ENCODE data around the gene TMEM218. TPM values are rescaled to one million over a fixed set of nuclear protein-coding genes. Genes with fewer than 3 reads are reported as not detected.

Gene TMEM218
- total and polyA plus RNA-seq, 10 of the 15 experiments (the other 5 are each of a cell fraction or from before 2014, with no cell fraction given), result 11.2 to 50.3 (median 28.8) TPM

DNA sequence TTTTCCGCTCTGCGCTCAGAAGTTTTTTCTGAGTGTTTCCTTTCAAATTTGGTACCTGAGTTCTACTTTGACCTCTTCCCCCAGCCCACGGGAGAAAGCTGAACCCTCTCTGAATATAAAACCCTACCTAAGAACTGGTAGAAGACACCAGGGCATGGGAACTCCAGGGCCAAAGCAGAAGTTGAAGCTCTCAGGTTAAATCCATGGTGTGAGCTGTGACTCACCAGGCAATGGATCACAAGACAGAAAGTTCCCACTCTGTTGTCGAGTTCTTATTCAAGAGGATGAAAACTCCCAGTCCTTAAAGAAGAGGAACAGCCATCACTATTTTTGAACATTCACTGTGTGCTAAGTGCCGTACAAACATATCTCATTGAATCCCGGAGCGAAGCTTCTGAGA is 8.9 kb downstream of the TMEM218 start (continued):
- TF ChIP-seq TAF1 (IDR thresholded peaks at IDR 0.05; ENCODE audit: borderline replicate concordance, low read depth, low read length), result no peak
- TF ChIP-seq KLF5 (IDR thresholded peaks at IDR 0.05; ENCODE audit: partially characterized antibody), result no peak
- TF ChIP-seq NR2C1 (IDR thresholded peaks at IDR 0.05), result no peak
- TF ChIP-seq POU2F2 (IDR thresholded peaks at IDR 0.05; ENCODE audit: borderline replicate concordance, low read depth, low read length), result no peak
- TF ChIP-seq, protein P1, sequence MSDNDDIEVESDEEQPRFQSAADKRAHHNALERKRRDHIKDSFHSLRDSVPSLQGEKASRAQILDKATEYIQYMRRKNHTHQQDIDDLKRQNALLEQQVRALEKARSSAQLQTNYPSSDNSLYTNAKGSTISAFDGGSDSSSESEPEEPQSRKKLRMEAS (IDR thresholded peaks at IDR 0.05; ENCODE audit: low read depth, low read length), result no peak
- TF ChIP-seq MYC (IDR thresholded peaks at IDR 0.05; ENCODE audit: insufficient read depth, insufficient read length, insufficient replicate concordance, low read length, severe bottlenecking), result no peak

DNA sequence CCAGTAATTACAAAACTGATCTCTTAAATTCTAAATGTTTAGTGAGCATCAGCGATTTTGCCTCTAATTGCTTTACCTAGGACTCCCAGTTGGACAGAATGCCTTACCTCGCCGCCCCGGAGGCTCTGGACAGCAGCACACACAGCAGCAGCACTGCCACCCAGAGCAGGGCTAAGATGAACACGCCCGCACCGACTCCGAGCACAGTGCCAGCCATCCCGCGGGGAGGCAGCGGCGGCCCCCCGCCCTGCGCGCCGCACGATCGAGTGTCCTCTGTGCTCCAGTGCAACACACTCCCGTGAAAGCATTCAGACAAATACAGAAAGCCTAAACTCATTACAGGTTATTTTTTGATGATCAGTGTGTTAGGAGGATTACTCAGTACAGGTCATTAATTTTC is 9.4 kb downstream of the TMEM218 start:
- in situ Hi-C loops (cut with MboI), result no loop called here
- intact Hi-C loops (cut with micrococcal nuclease; ENCODE audit: unreplicated experiment), result no loop called here
- SMC1A ChIA-PET (ENCODE audit: uncharacterized antibody, unreplicated experiment), result interaction anchor here (0.9 kb wide), 1 partner anchor 22 kb away, joined by 3 read pairs; no protein-coding TSS in a partner anchor
- Histone ChIP-seq H3K9me3 (replicated peaks; ENCODE audit: control insufficient read depth, insufficient read depth, low read length) (no peaks in the 10 kb centered on the region; the same call in 2 of the 3 replicates), H3K79me2 (ENCODE audit: control insufficient read depth, insufficient read depth, low read length) (no peaks in the 10 kb centered on the region; the same call in 1 of the 2 replicates), H3K4me3 (no peak overlapping the region), H3K9ac (ENCODE audit: control insufficient read depth, insufficient read depth, low read length) (no peak overlapping the region), H3K36me3 (ENCODE audit: control insufficient read depth in 2 of 2, insufficient read depth in 2 of 2, low read length in 1 of 2) (0 out of 4 replicates have a peak, but pooled peaks cover 0 to 8% of the 10 kb centered on the region in 2 experiments), H3K27me3 (replicated peaks in 1 of 2; ENCODE audit: control insufficient read depth in 2 of 2, insufficient read depth in 2 of 2, low read length in 1 of 2) (no peaks in the 10 kb centered on the region), H4K20me1 (ENCODE audit: control insufficient read depth, insufficient read depth) (no peaks in the 10 kb centered on the region), H3K27ac (ENCODE audit: control insufficient read depth, insufficient read depth) (no peak overlapping the region), H3K4me2 (ENCODE audit: control insufficient read depth, insufficient read depth) (no peak overlapping the region), H3K4me1 (ENCODE audit: control insufficient read depth, insufficient read depth, low read length) (0 out of 2 replicates have a peak, but pooled peaks cover 3% of the 10 kb centered on the region), H2AFZ (ENCODE audit: control insufficient read depth, low read depth, low read length) (no peak overlapping the region)
- TF ChIP-seq BRCA1 (IDR thresholded peaks at IDR 0.05; ENCODE audit: low read depth, low read length) (no peak), MTA3 (IDR thresholded peaks at IDR 0.05; ENCODE audit: borderline replicate concordance, low read length) (no peak), MEF2B (IDR thresholded peaks at IDR 0.05; ENCODE audit: partially characterized antibody, poor library complexity, severe bottlenecking) (no peak), EP300 (IDR thresholded peaks at IDR 0.05; ENCODE audit: borderline replicate concordance in 1 of 2, control insufficient read depth in 1 of 2, low read depth in 2 of 2, low read length in 2 of 2) (no peak), SRF (IDR thresholded peaks at IDR 0.05; ENCODE audit: low read depth in 2 of 2, low read length in 2 of 2) (no peak), CBX3 (IDR thresholded peaks at IDR 0.05; ENCODE audit: borderline replicate concordance, low read depth) (no peak), JUND (IDR thresholded peaks at IDR 0.05; ENCODE audit: low read depth, low read length) (no peak), SIX5 (IDR thresholded peaks at IDR 0.05; ENCODE audit: low read depth, low read length, severe bottlenecking) (no peak), NFIC (IDR thresholded peaks at IDR 0.05; ENCODE audit: low read depth, low read length) (no peak)
- TF ChIP-seq, protein P2, sequence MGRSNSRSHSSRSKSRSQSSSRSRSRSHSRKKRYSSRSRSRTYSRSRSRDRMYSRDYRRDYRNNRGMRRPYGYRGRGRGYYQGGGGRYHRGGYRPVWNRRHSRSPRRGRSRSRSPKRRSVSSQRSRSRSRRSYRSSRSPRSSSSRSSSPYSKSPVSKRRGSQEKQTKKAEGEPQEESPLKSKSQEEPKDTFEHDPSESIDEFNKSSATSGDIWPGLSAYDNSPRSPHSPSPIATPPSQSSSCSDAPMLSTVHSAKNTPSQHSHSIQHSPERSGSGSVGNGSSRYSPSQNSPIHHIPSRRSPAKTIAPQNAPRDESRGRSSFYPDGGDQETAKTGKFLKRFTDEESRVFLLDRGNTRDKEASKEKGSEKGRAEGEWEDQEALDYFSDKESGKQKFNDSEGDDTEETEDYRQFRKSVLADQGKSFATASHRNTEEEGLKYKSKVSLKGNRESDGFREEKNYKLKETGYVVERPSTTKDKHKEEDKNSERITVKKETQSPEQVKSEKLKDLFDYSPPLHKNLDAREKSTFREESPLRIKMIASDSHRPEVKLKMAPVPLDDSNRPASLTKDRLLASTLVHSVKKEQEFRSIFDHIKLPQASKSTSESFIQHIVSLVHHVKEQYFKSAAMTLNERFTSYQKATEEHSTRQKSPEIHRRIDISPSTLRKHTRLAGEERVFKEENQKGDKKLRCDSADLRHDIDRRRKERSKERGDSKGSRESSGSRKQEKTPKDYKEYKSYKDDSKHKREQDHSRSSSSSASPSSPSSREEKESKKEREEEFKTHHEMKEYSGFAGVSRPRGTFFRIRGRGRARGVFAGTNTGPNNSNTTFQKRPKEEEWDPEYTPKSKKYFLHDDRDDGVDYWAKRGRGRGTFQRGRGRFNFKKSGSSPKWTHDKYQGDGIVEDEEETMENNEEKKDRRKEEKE (IDR thresholded peaks at IDR 0.05), result no peak
- TF ChIP-seq, protein P3, sequence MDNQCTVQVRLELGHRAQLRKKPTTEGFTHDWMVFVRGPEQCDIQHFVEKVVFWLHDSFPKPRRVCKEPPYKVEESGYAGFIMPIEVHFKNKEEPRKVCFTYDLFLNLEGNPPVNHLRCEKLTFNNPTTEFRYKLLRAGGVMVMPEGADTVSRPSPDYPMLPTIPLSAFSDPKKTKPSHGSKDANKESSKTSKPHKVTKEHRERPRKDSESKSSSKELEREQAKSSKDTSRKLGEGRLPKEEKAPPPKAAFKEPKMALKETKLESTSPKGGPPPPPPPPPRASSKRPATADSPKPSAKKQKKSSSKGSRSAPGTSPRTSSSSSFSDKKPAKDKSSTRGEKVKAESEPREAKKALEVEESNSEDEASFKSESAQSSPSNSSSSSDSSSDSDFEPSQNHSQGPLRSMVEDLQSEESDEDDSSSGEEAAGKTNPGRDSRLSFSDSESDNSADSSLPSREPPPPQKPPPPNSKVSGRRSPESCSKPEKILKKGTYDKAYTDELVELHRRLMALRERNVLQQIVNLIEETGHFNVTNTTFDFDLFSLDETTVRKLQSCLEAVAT (IDR thresholded peaks at IDR 0.05), result no peak
- POLR2A ChIA-PET, result no interaction called here
- BruUV-seq (replicated peaks), result no TSS peak
- DNase-seq (ENCODE audit: low read depth, low spot score) (no peak), FAIRE-seq (no peak), ATAC-seq (no peak)
- RAD21 ChIA-PET (ENCODE audit: unreplicated experiment), result no interaction called here
- 98% methylated on average over 19 of the region's 19 CpGs for WGBS (ENCODE audit: insufficient coverage, insufficient replicate concordance, low lambda C conversion rate, missing lambda C conversion rate)
- CTCF ChIA-PET, result interaction anchor here (1.4 kb wide), 1 partner anchor 10 kb away, joined by 3 read pairs; no protein-coding TSS in a partner anchor
